HepG2 (cell line): ENCODE data around the gene MYO7B. TPM values are rescaled to one million over a fixed set of nuclear protein-coding genes. Genes with fewer than 3 reads are reported as not detected.
A peak's percentile ranks its signal among the peaks of the same experiment; 100 is the strongest.

Experiments used
- CBFB ChIP-seq: sonication (generic); formaldehyde crosslinking; IDR thresholded peaks from 2 replicates; pipeline ENCODE4 v1.4.0; 2020; ENCODE audit warnings: missing genetic modification reagents
- CC2D1A ChIP-seq: sonication (generic); formaldehyde crosslinking; IDR thresholded peaks from 2 replicates; pipeline ENCODE4 v1.8.1; 2023; ENCODE audit warnings: mild to moderate bottlenecking, missing genetic modification reagents
- CTCF ChIP-seq: sonication (generic); formaldehyde crosslinking; IDR thresholded peaks from 2 replicates; pipeline ENCODE4 v1.5.0; 2020; ENCODE audit warnings: mild to moderate bottlenecking, missing genetic modification reagents, moderate library complexity
- FOXA3 ChIP-seq: IDR thresholded peaks from 2 replicates; pipeline ENCODE4 v1.6.1; 2016; ENCODE audit warnings: missing genetic modification reagents, missing compliant biosample characterization
- GFI1 ChIP-seq: sonication (generic); formaldehyde crosslinking; IDR thresholded peaks from 2 replicates; pipeline ENCODE4 v1.5.0; 2020; ENCODE audit warnings: missing genetic modification reagents, mild to moderate bottlenecking, borderline replicate concordance
- HMGXB4 ChIP-seq, 2 experiments: sonication (generic) in 1 of 2; formaldehyde crosslinking in 1 of 2; IDR thresholded peaks; 2 replicates each; pipeline versions ENCODE4 v1.4.0 to v1.6.1; 2018 to 2020; ENCODE audit warnings: missing genetic modification reagents in 2 of 2, borderline replicate concordance in 1 of 2, low read depth in 1 of 2, mild to moderate bottlenecking in 1 of 2, missing biosample characterization in 1 of 2
- HOXD1 ChIP-seq: sonication (generic); formaldehyde crosslinking; IDR thresholded peaks from 2 replicates; pipeline ENCODE4 v1.5.0; 2020; ENCODE audit warnings: missing genetic modification reagents
- IKZF4 ChIP-seq: sonication (generic); formaldehyde crosslinking; IDR thresholded peaks from 2 replicates; pipeline ENCODE4 v1.5.1; 2020; ENCODE audit warnings: borderline replicate concordance, mild to moderate bottlenecking, low read depth, missing genetic modification reagents; ENCODE audit errors: not compliant biosample characterization
- MED13 ChIP-seq: sonication (generic); formaldehyde crosslinking; IDR thresholded peaks from 2 replicates; pipeline ENCODE4 v1.5.0; 2020; ENCODE audit warnings: missing genetic modification reagents
- NFE2 ChIP-seq: sonication (generic); formaldehyde crosslinking; IDR thresholded peaks from 2 replicates; pipeline ENCODE4 v1.4.0; 2020; ENCODE audit warnings: missing genetic modification reagents
- NONO ChIP-seq, 2 experiments: fragments of 450-650 bp in 1 of 2; sonication (generic) in 1 of 2; formaldehyde crosslinking in 1 of 2; IDR thresholded peaks in 1 of 2; conservative IDR thresholded peaks in 1 of 2; 2 replicates each; pipeline versions ENCODE4 v1.6.1 to v1.8.0; 2017 to 2022; ENCODE audit warnings: mild to moderate bottlenecking in 1 of 2, missing genetic modification reagents in 1 of 2, moderate library complexity in 1 of 2
- PHF8 ChIP-seq: sonication (generic); formaldehyde crosslinking; IDR thresholded peaks from 2 replicates; pipeline ENCODE4 v1.5.0; 2020; ENCODE audit warnings: missing genetic modification reagents
- PITX1 ChIP-seq: sonication (generic); formaldehyde crosslinking; IDR thresholded peaks from 2 replicates; pipeline ENCODE4 v1.5.1; 2020; ENCODE audit warnings: mild to moderate bottlenecking, missing genetic modification reagents
- PPARG ChIP-seq: conservative IDR thresholded peaks from 2 replicates; pipeline ENCODE4 v1.6.1; 2016; ENCODE audit warnings: missing biosample characterization, missing genetic modification reagents
- RXRB ChIP-seq: IDR thresholded peaks from 2 replicates; pipeline ENCODE4 v1.6.1; 2016; ENCODE audit warnings: borderline replicate concordance, missing genetic modification reagents, missing compliant biosample characterization
- SAP130 ChIP-seq: IDR thresholded peaks from 2 replicates; pipeline ENCODE4 v1.6.1; 2016; ENCODE audit warnings: low read depth
- SMAD3 ChIP-seq: sonication (generic); formaldehyde crosslinking; IDR thresholded peaks from 2 replicates; pipeline ENCODE4 v1.4.0; 2020; ENCODE audit warnings: missing genetic modification reagents
- STAG1 ChIP-seq: sonication (generic); formaldehyde crosslinking; IDR thresholded peaks from 2 replicates; pipeline ENCODE4 v1.4.0; 2020; ENCODE audit warnings: missing genetic modification reagents
- TOPORS ChIP-seq: sonication (generic); formaldehyde crosslinking; IDR thresholded peaks from 2 replicates; pipeline ENCODE4 v1.8.0; 2023; ENCODE audit warnings: mild to moderate bottlenecking, missing genetic modification reagents
- XRCC5 ChIP-seq: fragments of 200-400 bp; formaldehyde crosslinking; optimal IDR thresholded peaks from 2 replicates; pipeline ENCODE3; 2017; ENCODE audit warnings: mild to moderate bottlenecking, low read length
- ZNF232 ChIP-seq: sonication (generic); formaldehyde crosslinking; IDR thresholded peaks from 2 replicates; pipeline ENCODE4 v1.4.0; 2020; ENCODE audit warnings: missing genetic modification reagents, borderline replicate concordance
- ZNF33A ChIP-seq: sonication (generic); formaldehyde crosslinking; IDR thresholded peaks from 2 replicates; pipeline ENCODE4 v1.5.1; 2020; ENCODE audit warnings: missing genetic modification reagents, mild to moderate bottlenecking, moderate library complexity, borderline replicate concordance
- ZNF430 ChIP-seq: sonication (generic); formaldehyde crosslinking; IDR thresholded peaks from 2 replicates; pipeline ENCODE4 v1.9.0; 2021; ENCODE audit warnings: mild to moderate bottlenecking, missing genetic modification reagents
- ZNF501 ChIP-seq: sonication (generic); formaldehyde crosslinking; IDR thresholded peaks from 2 replicates; pipeline ENCODE4 v1.5.1; 2020; ENCODE audit warnings: mild to moderate bottlenecking, moderate library complexity, missing genetic modification reagents
- ZNF572 ChIP-seq: sonication (generic); formaldehyde crosslinking; IDR thresholded peaks from 2 replicates; pipeline ENCODE4 v1.5.1; 2020; ENCODE audit warnings: mild to moderate bottlenecking, missing genetic modification reagents
- ZNF670 ChIP-seq: sonication (generic); formaldehyde crosslinking; IDR thresholded peaks from 2 replicates; pipeline ENCODE4 v1.8.0; 2022; ENCODE audit warnings: mild to moderate bottlenecking, missing genetic modification reagents, borderline replicate concordance
- ZNF737 ChIP-seq: sonication (generic); formaldehyde crosslinking; IDR thresholded peaks from 2 replicates; pipeline ENCODE4 v1.5.0; 2020; ENCODE audit warnings: missing genetic modification reagents, mild to moderate bottlenecking, borderline replicate concordance
- ZNF792 ChIP-seq: IDR thresholded peaks from 2 replicates; pipeline ENCODE4 v1.6.1; 2016
- polyA plus RNA-seq, 8 experiments: library from polyadenylated mRNA; depleted of rRNA in 3 of 8; stranded (reverse) in 7 of 8; unstranded in 1 of 8; fragments of >200 nt; fragmentation: Illumina TruSeq in 4 of 8; extraction: Trizol in 4 of 8; gene quantifications; 2 replicates each; pipeline versions ENCODE4 v1.2.1 to v1.2.3, GENCODE V29; 2011 to 2016; ENCODE audit warnings: low read depth in 4 of 8, missing spikeins in 1 of 8, mixed read lengths in 1 of 8; ENCODE audit not compliant: insufficient read depth in 1 of 8
- total RNA-seq, 5 experiments: library from RNA; depleted of rRNA; stranded (reverse); fragments of >200 nt; fragmentation: Illumina TruSeq; extraction: Trizol; gene quantifications; 2 replicates each; pipeline ENCODE4 v1.2.3, GENCODE V29; 2016; ENCODE audit warnings: low read depth in 1 of 5

The MYO7B gene
- total and polyA plus RNA-seq, 2 of the 13 experiments (the other 11 are each of a cell fraction or from before 2014, with no cell fraction given): not detected

- TF ChIP-seq MED13 (no peak), ZNF670 (CRISPR knock-in tag) (peak; percentile 67; the same call in 1 of the 2 replicates), CBFB (0 out of 2 replicates have a peak, but pooled peaks have one; percentile 12), PITX1 (CRISPR knock-in tag) (no peak), ZNF737 (CRISPR knock-in tag) (no peak), ZNF572 (CRISPR knock-in tag) (peak; percentile 54; the same call in 1 of the 2 replicates), RXRB (peak; percentile 45; the same call in 1 of the 2 replicates), HMGXB4 (CRISPR knock-in tag; IDR thresholded peaks at IDR 0.05; ENCODE audit: borderline replicate concordance in 1 of 2, low read depth in 1 of 2) (peak; percentile 56 to 78; a peak in 3 of 4 replicates), STAG1 (peak; percentile 72), ZNF430 (CRISPR knock-in tag) (no peak), CC2D1A (no peak), ZNF501 (CRISPR knock-in tag) (peak; percentile 71), NFE2 (CRISPR knock-in tag) (no peak), XRCC5 (peak; percentile 75), TOPORS (CRISPR knock-in tag) (no peak; the same call in 1 of the 2 replicates), CTCF (CRISPR knock-in tag) (peak; percentile 91), NONO (IDR thresholded peaks at IDR 0.05) (no peak), NONO (CRISPR knock-in tag; conservative IDR thresholded peaks at IDR 0.05) (0 out of 2 replicates have a peak, but pooled peaks have one; percentile 30), SMAD3 (CRISPR knock-in tag) (peak; percentile 80), ZNF232 (CRISPR knock-in tag) (no peak), SAP130 (CRISPR knock-in tag) (peak; percentile 27; the same call in 1 of the 2 replicates), HOXD1 (no peak), ZNF33A (CRISPR knock-in tag) (0 out of 2 replicates have a peak, but pooled peaks have one; percentile 50), IKZF4 (peak; percentile 32), PPARG (0 out of 2 replicates have a peak, but pooled peaks have one; percentile 26), ZNF792 (CRISPR knock-in tag) (no peak), GFI1 (no peak), PHF8 (CRISPR knock-in tag) (0 out of 2 replicates have a peak, but pooled peaks have one; percentile 19), FOXA3 (CRISPR knock-in tag) (0 out of 2 replicates have a peak, but pooled peaks have one; percentile 23)
These were observed 114.2 kb downstream of the MYO7B start (continued) for GRCh38 chr2:127649684-127650040.
